ENCODE measurements around the gene GARIN1A.
"Not testable (repeated sequence)": the region's sequence is repeated elsewhere in the genome, so short reads cannot be mapped to it uniquely, and the experiment has no call there.

The GARIN1A gene

DNA sequence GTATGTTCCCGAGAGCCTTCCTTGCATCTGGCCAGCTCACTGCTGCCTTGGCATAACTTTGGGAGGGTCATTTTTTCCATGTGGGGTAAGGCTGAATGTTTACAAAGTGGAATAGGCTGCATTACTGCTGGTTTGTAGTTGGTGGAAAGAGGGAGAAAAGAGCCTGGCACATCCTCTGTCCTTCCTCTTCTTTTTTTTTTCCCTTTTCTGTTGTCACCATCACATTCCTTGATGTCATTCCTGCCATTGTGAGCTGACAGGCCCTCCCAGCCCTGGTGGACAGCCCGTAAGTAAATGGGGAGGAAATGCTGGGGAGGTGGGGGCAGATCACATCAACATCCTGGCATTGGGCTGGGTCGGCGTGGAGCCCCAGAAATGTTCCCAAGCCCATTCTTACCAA lies at the start of gene GARIN1A:
Gene GARIN1A, plus strand, starts transcription at position 301 of the 400 bp plus-strand sequence. CDS start 106 bp downstream, outside the sequence.
- DNase-seq, result no peak

DNA sequence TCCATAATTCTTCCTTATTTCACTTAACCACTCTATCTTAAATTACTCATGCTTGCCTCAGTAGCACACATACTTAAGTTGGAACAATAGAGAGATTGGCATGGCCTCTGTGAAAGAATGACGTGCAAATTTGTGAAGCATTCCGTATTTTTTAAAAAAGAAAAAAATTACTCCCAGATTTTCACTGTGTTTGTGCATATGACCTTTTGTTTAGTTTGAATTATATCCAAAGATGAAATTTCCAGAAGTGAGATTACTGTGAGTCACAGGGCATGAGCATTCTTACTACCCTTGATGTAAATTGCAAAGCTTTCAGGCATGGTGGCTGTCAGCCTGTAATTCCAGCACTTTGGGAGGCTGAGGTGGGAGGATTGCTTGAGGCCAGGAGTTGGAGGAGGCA lies 45.0 kb upstream of the GARIN1A start:
- not testable (repeated sequence) for DNase-seq

GRCh38 chr7:128633915-128634314 lies 38.2 kb upstream of the GARIN1A start:
- not testable (repeated sequence) for DNase-seq

GRCh38 chr7:128645206-128645605 lies 26.9 kb upstream of the GARIN1A start:
- not testable (repeated sequence) for DNase-seq

DNA sequence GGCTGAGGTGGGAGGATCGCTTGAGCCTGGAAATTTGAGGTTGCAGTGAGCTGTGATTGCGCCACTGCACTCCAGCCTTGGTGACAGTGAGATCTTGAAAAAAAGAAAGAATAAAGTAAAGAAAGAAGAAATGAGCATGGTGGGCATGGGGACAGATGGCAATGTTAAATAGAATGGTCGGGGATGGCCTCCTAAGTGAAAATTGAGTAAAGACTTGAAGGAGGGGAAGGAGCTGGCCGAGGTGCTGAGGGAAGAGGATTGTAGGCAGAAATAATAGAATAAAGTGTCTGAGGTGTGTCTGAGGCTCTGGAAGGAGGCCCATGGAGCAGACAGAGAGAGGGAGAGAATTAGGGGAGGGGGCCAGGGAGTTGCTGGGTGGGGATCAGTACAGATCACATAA lies 26.2 kb upstream of the GARIN1A start:
- DNase-seq, result not testable (repeated sequence)

GRCh38 chr7:128646877-128647276 lies 25.2 kb upstream of the GARIN1A start:
- DNase-seq, result not testable (repeated sequence)

- DNase-seq, result not testable (repeated sequence)
Measured at GRCh38 chr7:128651096-128651495, 21.0 kb upstream of the GARIN1A start.

- DNase-seq, result not testable (repeated sequence)
Measured at GRCh38 chr7:128652606-128653005, 19.5 kb upstream of the GARIN1A start.

- DNase-seq, result not testable (repeated sequence)
Measured at GRCh38 chr7:128653197-128653596, 18.9 kb upstream of the GARIN1A start.

DNA sequence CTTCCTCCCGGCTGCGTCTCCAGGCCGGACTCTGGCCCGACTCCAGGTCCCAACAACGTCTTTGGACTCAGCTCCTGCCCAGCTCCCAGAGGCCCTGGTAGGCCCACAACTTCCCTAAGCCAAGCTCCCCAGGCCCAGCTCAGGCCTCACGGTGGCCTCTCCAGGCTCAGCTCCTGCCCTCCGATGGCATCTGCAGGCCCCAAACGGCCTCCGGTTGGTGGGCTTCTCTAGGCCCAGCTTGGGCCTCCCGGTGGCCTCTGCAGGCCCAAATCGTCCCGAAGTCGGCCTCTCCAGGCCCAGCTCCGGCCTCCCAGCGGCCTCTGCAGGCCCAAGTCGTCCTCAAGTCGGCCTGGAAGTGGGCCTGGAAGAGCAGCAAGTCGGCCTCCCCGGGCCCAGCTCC lies 18.0 kb upstream of the GARIN1A start:
- DNase-seq, result not testable (repeated sequence)

DNA sequence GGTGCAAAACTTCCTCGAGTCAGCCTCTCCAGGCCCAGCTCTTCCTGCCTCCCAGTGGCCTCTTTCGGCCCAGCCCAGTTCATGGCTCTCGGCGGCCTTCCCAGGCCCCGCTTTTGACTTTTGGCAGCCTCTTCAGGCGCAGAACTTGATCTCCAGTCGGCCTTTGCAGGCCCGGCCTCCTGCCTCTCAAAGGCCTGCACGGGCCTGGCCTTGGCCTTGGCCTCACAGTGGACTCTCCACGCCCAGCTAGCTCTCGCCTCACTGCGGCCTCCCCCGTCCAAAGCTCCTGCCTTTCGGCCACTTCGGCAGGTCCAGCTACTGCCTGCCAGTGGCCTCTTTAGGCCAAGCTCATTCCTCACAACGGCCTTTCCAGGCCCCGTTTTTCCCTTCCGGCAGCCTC lies 17.6 kb upstream of the GARIN1A start:
- DNase-seq, result not testable (repeated sequence)

GRCh38 chr7:128658428-128658827 lies 13.7 kb upstream of the GARIN1A start:
- not testable (repeated sequence) for DNase-seq

DNA sequence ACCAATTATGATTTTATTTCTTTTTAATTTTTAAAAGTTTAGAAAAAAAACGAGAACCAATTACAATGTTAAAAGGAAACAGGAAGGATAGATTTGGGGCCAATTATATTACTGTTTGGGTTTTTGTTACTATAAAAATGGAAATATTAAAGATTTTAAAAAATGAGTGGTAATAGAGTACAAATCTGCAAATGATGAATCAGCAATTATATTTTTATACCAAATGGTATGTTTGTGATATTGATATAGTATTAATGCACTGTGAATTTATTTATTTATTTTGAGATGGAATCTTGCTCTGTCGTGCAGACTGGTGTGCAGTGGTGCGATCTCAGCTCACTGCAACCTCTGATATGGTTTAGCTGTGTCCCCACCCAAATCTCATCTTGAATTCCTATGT lies 11.5 kb upstream of the GARIN1A start:
- DNase-seq, result no peak

GRCh38 chr7:128661446-128661845 lies 10.6 kb upstream of the GARIN1A start:
- no peak for DNase-seq

- DNase-seq, result no peak
Measured at GRCh38 chr7:128662091-128662490, 10.0 kb upstream of the GARIN1A start.

DNA sequence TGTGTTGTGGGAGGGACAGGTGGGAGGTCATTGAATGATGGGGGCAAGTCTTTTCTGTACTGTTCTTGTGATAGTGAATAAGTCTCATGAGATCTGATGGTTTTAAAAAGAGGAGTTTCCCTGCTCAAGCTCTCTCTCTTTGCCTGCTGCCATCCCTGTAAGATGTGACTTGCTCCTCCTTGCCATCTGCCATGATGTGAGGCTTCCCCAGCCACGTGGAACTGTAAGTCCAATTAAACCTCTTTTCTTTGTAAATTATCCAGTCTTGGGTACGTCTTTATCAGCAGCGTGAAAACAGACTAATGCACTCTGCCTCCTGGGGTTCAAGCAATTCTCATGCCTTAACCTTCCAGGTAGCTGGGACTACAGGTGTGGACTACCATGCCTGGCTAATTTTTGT lies 8.9 kb upstream of the GARIN1A start:
- not testable (repeated sequence) for DNase-seq

- DNase-seq, result no peak
Measured at GRCh38 chr7:128665057-128665456, 7.0 kb upstream of the GARIN1A start.

- no peak for DNase-seq
Measured at GRCh38 chr7:128666200-128666599, 5.9 kb upstream of the GARIN1A start.

DNA sequence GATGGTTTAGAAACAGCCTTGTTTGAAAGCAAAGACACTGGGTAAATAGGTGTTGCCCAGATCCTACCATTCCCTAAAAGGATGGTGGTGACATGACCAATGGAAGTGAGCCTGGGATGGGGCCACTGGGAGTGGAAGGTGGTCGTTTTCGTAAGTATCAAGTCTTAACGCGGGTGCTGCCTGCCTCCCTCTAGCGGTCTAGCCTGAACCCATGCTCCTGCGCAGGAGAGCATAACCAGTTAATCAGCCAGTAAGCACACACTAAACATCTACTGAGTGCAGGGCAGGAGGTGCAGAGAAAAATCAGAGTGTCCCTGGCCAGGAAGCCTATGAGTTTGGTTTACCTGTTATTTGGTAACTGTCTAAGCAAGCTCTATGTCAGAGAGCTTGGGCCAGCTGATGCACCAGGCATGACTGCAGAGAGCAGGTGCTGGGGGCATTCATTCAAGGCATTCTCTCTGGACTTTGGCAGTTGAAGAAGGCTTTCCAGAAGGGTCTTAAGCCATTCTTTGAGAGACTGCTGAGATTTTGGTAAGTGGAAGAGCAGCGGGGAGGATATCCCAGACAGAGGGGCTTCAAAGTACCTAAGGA lies 930 bp downstream of the GARIN1A start:
- DNase-seq, result no peak

- DNase-seq, result no peak
Measured at GRCh38 chr7:128673571-128673970, 1.5 kb downstream of the GARIN1A start.

- no peak for DNase-seq
Measured at GRCh38 chr7:128676665-128677064, 4.6 kb downstream of the GARIN1A start.

- no peak for DNase-seq
Measured at GRCh38 chr7:128679920-128680319, 7.8 kb downstream of the GARIN1A start.

DNA sequence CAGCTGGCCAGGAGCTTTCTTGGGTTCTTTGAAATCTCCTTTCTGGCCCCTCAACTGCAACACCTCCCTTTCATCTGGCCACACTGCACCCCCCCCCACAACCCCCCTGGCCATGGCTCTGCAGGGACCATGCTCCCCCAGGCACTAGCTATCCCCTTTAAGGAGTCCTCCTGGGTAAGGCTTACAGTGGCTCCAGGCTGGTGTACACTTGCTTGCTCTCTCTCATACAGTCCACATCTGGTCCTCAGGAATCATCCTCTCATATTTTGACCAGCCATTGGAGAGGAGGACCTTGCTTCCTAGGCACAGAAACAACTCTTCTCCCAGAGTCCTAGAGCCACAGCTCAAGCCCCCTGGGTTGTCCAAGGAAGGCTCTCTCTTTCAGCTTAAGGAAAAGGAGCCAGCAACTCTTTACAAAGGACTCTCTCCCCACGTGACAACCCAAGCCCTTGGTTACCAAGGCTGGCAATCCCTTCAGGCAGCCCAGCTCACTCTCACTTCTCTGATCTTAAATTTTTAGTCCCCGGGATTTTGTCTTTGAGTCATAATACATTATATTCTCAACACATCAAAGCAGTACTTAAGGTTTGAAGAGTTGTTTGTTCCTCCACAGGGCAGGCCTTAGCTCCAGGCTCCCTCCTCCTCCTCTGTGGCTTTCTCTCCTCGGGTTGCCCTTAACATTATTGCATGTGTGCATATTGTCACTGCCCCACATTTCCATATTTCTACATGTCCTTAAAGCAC lies 9.9 kb downstream of the GARIN1A start:
- DNase-seq, result no peak

- not testable (repeated sequence) for DNase-seq
Measured at GRCh38 chr7:128683270-128683669, 11.2 kb downstream of the GARIN1A start.

Measured in T1000 (cell line).